Activated B cell treated with CpG ODN at 0.5 μM for 24 hours (primary cell): ENCODE results near the gene BPIFB2. TPM values are rescaled to one million over a fixed set of nuclear protein-coding genes. Genes with fewer than 3 reads are reported as not detected.

Source experiments
- ATAC-seq: fragments of 200-7000 bp; cut with Tn5 transposase; one replicate; pipeline ENCODE4 v1.10.0; 2021; ENCODE audit warnings: low read depth, mild to moderate bottlenecking, moderate library complexity
- CTCF ChIA-PET: fragments of 350-600 bp; sonication (Branson Sonifier 250); formaldehyde crosslinking; loops from one replicate; lab custom pipeline; 2021; ENCODE audit warnings: antibody characterized with exemption; lab: Charles Lee
- POLR2A ChIA-PET: fragments of 350-600 bp; sonication (Branson Sonifier 250); formaldehyde crosslinking; loops from one replicate; lab custom pipeline; 2021; ENCODE audit warnings: antibody characterized with exemption; lab: Charles Lee
- DNase-seq: peaks from one replicate; pipeline ENCODE4 v3.0.0; 2022
- H3K27ac Mint-ChIP-seq: one replicate; pipeline ENCODE4 v1.8.0; 2020; ENCODE audit warnings: mixed read lengths
- H3K27me3 Mint-ChIP-seq: one replicate; pipeline ENCODE4 v1.8.0; 2021; ENCODE audit warnings: mixed read lengths
- H3K36me3 Mint-ChIP-seq: one replicate; pipeline ENCODE4 v1.8.0; 2021; ENCODE audit warnings: low read depth, mixed read lengths
- H3K4me1 Mint-ChIP-seq: one replicate; pipeline ENCODE4 v1.8.0; 2021; ENCODE audit warnings: mixed read lengths
- H3K4me3 Mint-ChIP-seq: one replicate; pipeline ENCODE4 v1.8.0; 2020; ENCODE audit warnings: mild to moderate bottlenecking, mixed read lengths
- H3K9me3 Mint-ChIP-seq: one replicate; pipeline ENCODE4 v1.8.0; 2020; ENCODE audit warnings: mixed read lengths
- intact Hi-C: fragments of 100-400 bp; cut with micrococcal nuclease; formaldehyde crosslinking; loops from one replicate; pipeline ENCODE4 v1.15.1; 2024
- total RNA-seq: library from RNA; stranded (reverse); gene quantifications from 2 replicates; pipeline ENCODE4 v1.2.3, GENCODE V29; 2022
- TF ChIP-seq, protein P1 (sequence below): fragments of 200-600 bp; IDR thresholded peaks from one replicate; pipeline ENCODE4 v1.8.0; 2022; ENCODE audit warnings: antibody characterized with exemption, mild to moderate bottlenecking

Gene BPIFB2
- total RNA-seq, 1 donor from 2014 or later = not detected

DNA sequence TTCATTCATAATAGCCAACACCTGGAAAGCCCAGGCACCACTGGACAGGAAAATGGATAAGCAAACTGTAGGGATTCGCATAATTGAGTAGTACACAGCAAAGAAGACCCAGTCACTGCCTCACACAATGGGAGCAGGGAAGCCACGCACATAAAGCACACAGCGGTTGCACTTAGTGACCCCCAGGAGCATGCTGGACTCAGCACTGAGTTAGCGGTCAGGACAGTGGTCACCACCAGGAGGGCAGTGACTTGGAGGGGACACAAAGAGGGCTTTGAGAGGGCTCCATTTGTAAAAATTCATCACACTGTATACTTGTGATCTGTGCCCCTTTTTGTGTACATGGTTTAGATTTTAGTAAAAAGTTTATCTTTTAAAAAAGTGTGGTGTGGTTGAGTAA lies 43.8 kb downstream of the BPIFB2 start:
- H3K4me3 Mint-ChIP-seq = no peak overlapping the region
- peaks cover 3% of the 10 kb centered on the region for H3K9me3 Mint-ChIP-seq
- ATAC-seq (no peak), DNase-seq (no peak)
- TF ChIP-seq, protein P1, sequence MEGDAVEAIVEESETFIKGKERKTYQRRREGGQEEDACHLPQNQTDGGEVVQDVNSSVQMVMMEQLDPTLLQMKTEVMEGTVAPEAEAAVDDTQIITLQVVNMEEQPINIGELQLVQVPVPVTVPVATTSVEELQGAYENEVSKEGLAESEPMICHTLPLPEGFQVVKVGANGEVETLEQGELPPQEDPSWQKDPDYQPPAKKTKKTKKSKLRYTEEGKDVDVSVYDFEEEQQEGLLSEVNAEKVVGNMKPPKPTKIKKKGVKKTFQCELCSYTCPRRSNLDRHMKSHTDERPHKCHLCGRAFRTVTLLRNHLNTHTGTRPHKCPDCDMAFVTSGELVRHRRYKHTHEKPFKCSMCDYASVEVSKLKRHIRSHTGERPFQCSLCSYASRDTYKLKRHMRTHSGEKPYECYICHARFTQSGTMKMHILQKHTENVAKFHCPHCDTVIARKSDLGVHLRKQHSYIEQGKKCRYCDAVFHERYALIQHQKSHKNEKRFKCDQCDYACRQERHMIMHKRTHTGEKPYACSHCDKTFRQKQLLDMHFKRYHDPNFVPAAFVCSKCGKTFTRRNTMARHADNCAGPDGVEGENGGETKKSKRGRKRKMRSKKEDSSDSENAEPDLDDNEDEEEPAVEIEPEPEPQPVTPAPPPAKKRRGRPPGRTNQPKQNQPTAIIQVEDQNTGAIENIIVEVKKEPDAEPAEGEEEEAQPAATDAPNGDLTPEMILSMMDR = no peak
- ChIA-PET CTCF (no interaction called here), POLR2A (no interaction called here)
- no peaks in the 10 kb centered on the region for H3K4me1 Mint-ChIP-seq
- no peaks in the 10 kb centered on the region for H3K36me3 Mint-ChIP-seq
- no peak overlapping the region for H3K27ac Mint-ChIP-seq
- H3K27me3 Mint-ChIP-seq = no peaks in the 10 kb centered on the region
- intact Hi-C loops = no loop called here

DNA sequence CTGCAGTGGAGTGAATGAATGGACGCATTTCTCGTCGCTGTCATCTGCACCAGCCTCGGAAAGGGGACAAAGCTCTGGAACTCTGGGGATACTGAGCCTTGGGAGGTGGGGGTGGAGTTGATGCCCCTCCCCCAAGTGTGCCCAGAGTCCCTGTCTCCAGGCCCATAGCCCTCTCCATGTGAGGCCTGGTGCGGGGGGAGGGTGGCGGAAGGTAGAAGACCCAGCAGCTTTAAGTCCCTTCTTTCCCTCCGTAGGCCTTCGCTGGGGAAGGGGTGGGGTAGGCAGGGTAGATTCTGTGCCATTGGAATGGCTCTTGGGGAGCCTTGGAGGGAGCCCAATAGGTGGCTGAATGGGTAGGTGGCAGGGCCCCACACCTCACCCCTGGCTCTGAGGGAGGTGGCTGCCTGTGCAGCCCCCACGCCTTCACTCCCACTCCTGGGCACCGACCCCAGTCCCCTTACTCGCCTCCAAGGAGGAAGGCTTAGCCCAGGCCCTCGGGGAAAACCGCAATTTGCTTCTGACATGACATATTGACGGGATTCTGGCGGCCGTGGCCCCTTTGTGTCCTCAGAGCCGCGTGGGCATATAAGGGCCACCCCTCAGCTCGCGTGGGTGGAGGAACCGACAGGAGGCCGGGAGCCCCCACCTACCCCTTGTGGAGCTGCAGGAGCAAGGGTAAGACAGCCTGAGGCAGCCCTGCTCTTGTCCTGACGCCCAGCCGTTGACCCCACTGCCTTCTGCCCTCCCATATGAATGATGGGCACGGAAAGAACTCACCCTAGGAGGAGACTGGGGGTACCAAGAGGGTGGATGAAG lies 46.0 kb downstream of the BPIFB2 start, which contains the start of gene BPIFB3:
TSS of gene BPIFB3 (plus strand) at position 613 of the 816 bp plus-strand sequence. CDS start 1,533 bp downstream, outside the sequence.
- ChIA-PET POLR2A (no interaction called here), CTCF (no interaction called here)
- TF ChIP-seq, protein P1 = no peak
- no peak within 1 kb of the TSS for H3K4me3 Mint-ChIP-seq
- no peak for DNase-seq
- no peaks in the 10 kb centered on the region for H3K9me3 Mint-ChIP-seq
- H3K36me3 Mint-ChIP-seq = no peaks in the 10 kb centered on the region
- no peaks in the 10 kb centered on the region for H3K4me1 Mint-ChIP-seq
- intact Hi-C loops = no loop called here
- no peak for ATAC-seq
- H3K27me3 Mint-ChIP-seq = no peaks in the 10 kb centered on the region
- no peak within 1 kb of the TSS for H3K27ac Mint-ChIP-seq

DNA sequence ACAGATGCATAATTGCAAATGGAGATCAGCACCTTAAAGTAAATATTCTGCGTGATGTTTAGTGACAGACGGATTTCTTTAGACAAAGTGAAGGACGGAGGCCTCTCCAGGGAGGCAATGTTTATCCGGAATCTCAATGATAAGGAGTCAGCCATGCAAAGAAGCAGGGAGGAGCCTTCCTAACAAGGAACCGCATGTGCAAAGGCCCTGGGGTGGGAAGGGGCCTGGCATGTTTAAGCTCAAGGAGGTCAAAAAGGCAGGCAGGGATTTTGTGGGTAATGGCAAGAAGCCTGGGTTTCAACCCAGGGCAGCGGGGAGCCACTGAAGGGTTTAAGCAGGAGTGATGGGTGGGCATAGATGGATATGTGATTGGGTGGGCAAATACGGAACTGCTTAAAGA lies 46.9 kb downstream of the BPIFB2 start:
- no peak overlapping the region for H3K4me3 Mint-ChIP-seq
- CTCF ChIA-PET = no interaction called here
- TF ChIP-seq, protein P1 = no peak

DNA sequence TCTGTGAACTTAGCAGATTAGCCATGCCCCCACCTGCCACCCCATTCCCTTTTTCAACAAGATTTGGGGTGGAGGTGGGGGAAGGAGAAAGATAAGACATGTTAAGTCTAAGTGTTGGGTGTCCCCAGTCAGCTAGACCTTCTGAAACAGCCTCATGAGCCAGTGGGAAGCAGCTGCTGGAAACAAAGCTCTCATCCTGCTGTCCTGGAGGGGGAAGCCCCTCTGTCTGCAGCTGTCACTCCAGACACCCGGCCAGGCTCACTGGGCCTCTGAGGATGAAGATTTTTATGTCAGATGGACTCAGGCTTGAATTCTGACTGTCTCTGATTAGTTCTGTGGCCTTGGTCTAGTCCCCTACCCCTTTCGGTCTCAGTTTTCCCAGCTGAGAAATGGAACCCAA lies 47.3 kb downstream of the BPIFB2 start:
- DNase-seq (no peak), ATAC-seq (no peak)
- Mint-ChIP-seq H3K27me3 (no peaks in the 10 kb centered on the region), H3K4me1 (no peaks in the 10 kb centered on the region), H3K36me3 (no peaks in the 10 kb centered on the region), H3K4me3 (no peak overlapping the region), H3K27ac (no peak overlapping the region), H3K9me3 (no peaks in the 10 kb centered on the region)
- ChIA-PET POLR2A (no interaction called here), CTCF (no interaction called here)
- intact Hi-C loops = no loop called here
- TF ChIP-seq, protein P1 = no peak

More for the DNA sequence above, 46.9 kb downstream of the BPIFB2 start:
- intact Hi-C loops = no loop called here
- Mint-ChIP-seq H3K27me3 (no peaks in the 10 kb centered on the region), H3K4me1 (no peaks in the 10 kb centered on the region), H3K36me3 (no peaks in the 10 kb centered on the region), H3K27ac (no peak overlapping the region), H3K9me3 (no peaks in the 10 kb centered on the region)
- ATAC-seq = no peak
- DNase-seq = no peak
- POLR2A ChIA-PET = no interaction called here

DNA sequence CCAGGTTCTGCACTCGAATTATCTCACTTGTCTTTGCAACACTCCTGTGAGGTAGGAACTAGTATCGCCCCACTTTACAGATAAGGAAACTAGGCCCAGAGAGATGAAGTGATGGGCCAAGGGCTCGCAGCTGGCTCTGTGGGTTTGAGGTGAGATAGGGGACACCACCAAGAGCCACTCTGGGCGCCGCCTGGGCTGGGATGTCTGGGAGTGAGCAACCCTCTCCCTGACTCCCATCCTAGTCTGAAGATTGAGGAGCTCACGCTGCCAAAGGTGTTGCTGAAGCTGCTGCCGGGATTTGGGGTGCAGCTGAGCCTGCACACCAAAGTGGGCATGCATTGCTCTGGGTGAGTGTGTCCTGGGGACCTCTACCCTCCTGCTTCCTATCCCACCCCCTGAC lies 51.6 kb downstream of the BPIFB2 start:
- no peaks in the 10 kb centered on the region for H3K9me3 Mint-ChIP-seq
- TF ChIP-seq, protein P1 = no peak
- H3K27ac Mint-ChIP-seq = no peak overlapping the region
- ChIA-PET POLR2A (no interaction called here), CTCF (no interaction called here)
- DNase-seq (no peak), ATAC-seq (no peak)
- intact Hi-C loops = no loop called here
- H3K4me1 Mint-ChIP-seq = no peaks in the 10 kb centered on the region
- H3K36me3 Mint-ChIP-seq = no peaks in the 10 kb centered on the region
- H3K4me3 Mint-ChIP-seq = no peak overlapping the region
- H3K27me3 Mint-ChIP-seq = no peaks in the 10 kb centered on the region
